DMS79 treated with DMSO at 0.1 percent for 48 hours (cell line): ENCODE measurements around the gene FBXO34.
"Not testable (repeated sequence)": the region's sequence is repeated elsewhere in the genome, so short reads cannot be mapped to it uniquely, and the experiment has no call there.

Source experiments
- DNase-seq: peaks from one replicate; lab custom pipeline; 2025; lab: John Stamatoyannopoulos, UW

FBXO34 gene

DNA sequence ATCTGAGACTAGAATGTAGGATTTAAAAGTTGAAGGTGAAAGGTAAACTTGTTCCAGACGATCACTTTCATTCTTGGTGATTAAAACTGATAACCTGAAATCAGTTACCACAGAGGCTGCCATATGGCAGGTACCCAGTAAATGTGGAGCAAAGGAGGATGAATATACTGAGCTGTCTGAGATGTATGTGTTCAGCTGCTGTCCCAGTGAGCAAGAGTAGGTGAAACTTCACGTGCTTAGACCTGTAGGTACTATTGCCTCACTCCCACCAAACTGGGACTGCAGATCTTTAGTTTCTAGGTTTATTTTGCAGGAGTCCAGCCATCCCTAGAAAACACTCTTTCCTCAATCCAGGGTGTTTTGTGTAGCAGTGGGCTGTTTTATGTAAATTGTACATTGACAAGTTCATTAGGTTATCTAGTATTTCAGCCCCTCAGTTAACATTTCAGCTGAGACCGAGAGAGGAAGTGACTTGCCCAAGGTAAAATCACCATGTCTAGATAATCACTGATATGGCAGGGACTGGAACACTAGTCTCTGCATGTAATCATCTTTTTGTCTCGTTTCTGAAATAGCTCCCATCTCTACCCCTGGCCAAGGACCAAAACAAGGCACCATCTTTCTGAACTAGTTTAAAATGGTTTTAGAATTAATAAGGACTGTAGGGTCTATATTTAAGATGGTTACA, 77.7 kb downstream of the FBXO34 start:
- no peak for DNase-seq

DNA sequence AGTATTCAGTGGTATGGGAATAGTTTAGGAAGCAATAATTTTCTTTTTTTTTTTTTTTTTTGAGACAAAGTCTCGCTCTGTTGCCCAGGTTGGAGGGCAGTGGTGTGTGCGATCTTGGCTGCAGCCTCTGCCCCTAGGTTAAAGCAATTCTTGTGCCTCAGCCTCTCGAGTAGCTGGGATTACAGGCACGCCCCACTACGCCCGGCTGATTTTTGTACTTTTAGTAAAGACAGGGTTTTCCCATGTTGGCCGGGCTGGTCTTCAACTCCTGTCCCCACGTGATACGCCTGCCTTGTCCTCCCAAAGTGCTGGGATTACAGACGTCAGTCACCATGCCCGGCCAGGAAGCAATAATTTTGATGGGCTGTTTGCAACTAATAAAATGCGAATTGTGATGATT, 78.3 kb downstream of the FBXO34 start:
- no peak for DNase-seq

GRCh38 chr14:55350461-55350860, 79.2 kb downstream of the FBXO34 start:
- DNase-seq, result no peak

- no peak for DNase-seq
These were observed 79.9 kb downstream of the FBXO34 start for GRCh38 chr14:55351111-55351510.

DNA sequence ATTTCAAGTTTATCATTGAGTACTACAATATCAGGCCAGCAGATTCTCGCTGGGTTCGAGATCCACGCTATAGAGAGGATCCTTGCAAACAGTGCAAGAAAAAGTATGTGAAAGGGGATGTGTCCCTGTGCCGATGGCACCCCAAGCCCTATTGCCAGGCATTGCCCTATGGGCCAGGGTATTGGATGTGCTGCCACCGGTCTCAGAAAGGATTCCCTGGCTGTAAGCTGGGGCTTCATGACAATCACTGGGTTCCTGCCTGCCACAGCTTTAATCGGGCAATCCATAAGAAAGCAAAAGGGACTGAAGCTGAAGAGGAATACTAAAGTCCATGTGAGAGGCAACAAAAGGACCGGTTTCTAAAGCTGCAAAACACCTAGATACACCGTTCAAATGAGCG, 81.0 kb downstream of the FBXO34 start:
- no peak for DNase-seq

- no peak for DNase-seq
These were observed 82.7 kb downstream of the FBXO34 start for GRCh38 chr14:55353686-55354467.

DNA sequence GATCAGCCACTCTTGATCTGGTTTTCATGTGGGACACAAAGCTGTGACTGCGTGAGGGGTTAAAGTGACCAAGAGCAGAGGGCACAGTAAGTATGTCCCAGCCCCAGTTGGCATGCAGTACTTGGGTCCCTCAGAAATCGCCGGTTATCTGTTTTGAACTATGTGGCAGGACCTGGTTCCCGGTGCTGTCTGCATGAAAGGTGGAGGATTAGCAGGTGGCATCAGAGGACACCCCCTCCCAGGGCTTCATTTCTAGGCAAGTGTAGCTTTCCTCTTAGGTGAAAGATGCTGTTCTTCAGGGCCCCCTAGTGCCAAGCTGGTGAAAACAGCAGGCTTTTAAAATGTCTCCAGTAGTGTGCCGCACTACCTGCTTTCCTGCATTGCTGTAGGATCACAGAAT, 83.3 kb downstream of the FBXO34 start:
- peak; percentile 30 for DNase-seq

DNA sequence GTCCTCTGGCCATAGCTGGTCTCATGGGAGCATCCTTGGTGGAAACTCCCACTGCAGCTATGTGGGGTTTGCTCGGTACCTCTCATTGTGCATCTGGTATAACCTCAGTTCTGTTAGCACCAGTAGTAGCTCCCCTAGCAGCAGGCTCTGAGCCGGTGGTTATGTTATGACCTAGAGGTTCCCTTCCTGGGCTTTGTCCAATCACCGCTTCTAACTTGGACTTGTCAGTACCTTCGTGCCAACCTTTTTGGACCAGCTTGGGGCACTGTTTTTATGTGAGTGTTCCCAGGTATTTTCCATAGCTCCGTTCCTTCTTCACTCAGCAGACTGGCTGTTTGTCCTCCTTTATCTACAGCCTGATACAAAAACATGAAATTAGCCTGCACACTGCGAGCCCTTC, 84.7 kb downstream of the FBXO34 start:
- DNase-seq, result no peak

DNA sequence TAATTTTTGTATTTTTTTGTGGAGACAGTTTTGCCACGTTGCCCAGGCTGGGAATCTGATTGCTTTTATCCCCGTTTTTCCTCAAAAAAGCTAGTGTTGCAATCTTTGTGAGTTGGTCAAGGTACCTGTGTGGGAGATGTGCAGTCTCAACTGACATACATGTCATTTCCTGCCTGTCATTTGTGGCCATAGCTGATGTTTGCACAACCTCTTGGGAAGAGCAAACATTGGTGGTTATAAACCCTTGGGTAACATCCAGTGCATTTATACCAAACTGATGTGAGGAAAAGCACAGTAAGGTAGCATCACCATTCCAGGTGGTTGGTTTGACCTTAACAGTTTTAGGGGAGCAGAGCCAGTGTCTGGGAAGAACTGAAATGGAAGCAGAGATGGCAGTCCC, 85.7 kb downstream of the FBXO34 start:
- DNase-seq, result no peak

- no peak for DNase-seq
These were observed 88.1 kb downstream of the FBXO34 start for GRCh38 chr14:55359307-55359706.

- no peak for DNase-seq
These were observed 90.0 kb downstream of the FBXO34 start for GRCh38 chr14:55361190-55361589.

DNA sequence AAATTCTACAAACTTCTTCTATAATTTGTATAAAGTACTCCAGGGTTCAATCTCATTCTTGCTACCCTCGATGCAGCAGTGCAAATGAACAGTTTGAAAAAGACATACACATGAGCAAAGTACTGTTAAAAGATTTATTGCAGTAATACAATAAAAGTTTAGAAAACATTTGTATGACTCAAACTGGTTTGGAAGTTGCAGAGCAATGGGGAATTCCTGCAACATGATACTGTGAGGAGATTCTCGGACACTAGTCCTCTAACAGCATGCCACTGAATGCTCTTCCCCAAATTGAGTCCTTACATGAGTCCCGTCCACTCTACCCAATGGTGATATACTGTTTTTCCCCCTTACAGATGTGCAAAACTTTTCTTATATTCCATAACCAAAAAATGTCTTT, 95.0 kb downstream of the FBXO34 start:
- DNase-seq, result no peak

DNA sequence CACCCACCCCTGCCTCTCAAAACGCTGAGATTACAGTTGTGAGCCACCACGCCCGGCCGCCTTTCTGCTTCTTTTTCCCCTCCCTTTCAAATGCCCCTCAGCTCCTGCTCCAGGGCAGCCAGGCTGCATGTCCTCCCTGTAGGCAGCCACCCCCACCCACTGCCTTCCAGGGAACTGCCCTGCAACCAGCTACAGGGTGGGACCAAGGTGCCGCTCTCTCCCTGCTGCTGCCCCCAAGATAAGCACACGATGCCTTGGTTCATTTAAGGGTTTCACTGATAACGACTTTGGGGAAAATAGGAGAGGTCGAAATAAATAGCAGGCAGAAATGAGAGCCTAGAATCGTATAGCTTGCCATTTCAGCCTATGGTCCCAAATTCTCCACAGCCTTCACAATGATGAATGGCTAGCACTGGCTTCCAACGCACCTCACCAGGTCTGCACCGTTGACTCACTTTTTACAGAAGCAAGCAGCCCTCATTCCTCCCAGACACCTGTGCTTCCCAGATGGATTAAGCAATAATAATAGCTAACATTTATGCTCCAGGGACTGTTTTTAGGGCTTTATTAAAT, 99.7 kb downstream of the FBXO34 start:
- no peak for DNase-seq

DNA sequence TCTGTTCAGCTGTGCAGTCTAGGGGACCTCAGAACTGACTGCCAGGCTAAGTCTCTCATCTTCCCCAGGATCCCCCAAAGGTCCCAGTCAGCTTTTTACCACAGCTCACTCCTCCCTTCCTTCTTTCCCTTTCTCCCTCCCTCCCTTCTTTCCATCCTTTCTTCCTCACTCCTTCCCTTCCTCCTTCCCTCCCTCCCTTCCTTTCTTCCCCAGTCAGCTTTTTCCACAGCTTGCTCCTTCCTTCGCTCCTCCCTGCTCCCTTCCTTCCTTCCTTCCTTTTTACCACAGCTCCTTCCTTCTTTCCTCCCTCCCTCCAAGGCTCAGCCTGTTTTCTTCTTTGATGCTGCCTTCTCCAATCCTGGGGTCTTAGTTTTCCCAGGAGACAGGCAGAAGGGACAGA, 101.2 kb downstream of the FBXO34 start:
- DNase-seq, result no peak

DNA sequence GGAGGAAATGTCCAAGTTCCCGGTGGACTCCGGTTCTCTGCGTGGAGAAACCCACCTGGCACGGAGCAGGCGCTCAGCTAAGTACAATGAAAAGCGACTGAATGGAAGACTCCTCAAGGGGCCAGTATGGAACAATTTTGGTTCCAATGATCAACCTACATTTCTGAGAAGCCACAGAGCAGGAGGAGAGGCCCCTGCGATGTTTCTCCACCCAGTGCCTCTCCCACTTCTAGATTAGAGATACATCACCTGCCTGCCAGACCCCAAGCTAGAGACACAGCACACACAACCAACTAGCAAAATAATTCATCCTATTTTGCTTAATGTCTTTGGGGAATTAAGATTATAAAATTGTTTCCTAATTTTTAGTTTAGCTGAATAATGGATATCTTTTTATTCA, 101.6 kb downstream of the FBXO34 start:
- DNase-seq, result no peak

DNA sequence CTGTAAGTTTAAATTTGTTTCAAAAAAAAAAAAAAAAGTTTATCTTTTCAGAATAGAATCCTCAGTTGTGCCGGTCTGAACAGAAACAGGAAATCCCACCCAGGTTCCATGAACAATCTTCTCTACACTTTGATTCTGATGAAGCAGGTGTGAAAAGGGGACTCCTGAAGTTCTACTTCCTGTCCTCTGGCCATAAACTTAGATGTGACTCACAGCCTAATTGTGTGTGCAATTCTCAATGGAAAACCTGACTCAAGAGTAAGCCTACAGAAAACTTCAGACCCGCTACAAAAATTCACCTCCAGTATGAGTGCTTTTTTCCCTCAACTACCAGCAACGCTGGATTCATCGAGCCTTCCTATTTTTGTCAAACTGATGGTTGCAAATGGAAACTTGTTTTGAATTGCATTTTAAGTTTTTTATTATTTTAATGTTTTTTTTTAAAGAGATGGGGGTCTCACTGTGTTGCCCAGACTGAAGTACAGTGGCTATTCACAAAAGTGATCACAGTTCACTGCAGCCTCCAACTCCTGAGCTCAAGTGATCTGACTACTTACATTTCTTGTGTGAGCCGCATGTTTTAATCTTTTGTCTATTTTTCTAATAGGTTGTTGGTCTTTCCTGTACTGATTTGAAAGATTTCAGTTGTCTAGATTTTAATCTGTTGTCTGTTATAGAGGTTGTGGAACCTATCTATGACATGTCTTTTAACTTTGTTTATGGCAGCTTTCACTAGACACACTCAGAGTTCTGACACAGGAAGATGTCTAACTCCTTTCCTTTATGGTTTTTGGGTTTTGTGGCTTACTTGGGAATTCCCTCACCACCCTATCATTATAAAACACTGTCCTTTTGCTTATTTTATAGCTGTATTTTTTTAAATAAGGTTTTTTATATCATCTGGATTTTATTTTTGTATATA, 102.8 kb downstream of the FBXO34 start:
- no peak for DNase-seq

DNA sequence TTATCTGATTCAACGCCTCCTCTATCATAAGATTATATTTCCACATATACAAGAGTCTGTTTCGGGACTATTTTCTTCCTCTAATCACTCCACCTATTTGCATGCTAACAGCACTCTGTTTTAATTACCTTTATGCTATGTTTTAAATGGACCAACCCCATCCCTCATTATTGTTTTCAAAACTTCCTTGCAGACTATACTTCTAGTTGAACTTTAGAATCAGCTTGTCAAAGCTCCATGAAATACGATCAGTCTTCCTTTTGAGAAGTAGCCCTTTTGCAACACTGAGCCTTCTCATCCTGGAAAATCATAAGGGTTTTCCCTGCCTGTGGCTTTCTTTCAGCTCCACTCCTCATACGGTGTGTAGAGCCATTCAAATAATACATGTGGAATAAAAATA, 103.5 kb downstream of the FBXO34 start:
- no peak for DNase-seq

- no peak for DNase-seq
These were observed 106.0 kb downstream of the FBXO34 start for GRCh38 chr14:55377236-55377635.

GRCh38 chr14:55381040-55381439, 109.8 kb downstream of the FBXO34 start:
- DNase-seq, result no peak

GRCh38 chr14:55381561-55381960, 110.3 kb downstream of the FBXO34 start:
- DNase-seq, result no peak

- no peak for DNase-seq
These were observed 111.3 kb downstream of the FBXO34 start for GRCh38 chr14:55382483-55382882.

GRCh38 chr14:55383056-55383466, 111.8 kb downstream of the FBXO34 start:
- not testable (repeated sequence) for DNase-seq
